Smooth muscle cell (in vitro differentiated cells): ENCODE data around the gene ATXN1. TPM values are rescaled to one million over a fixed set of nuclear protein-coding genes. Genes with fewer than 3 reads are reported as not detected.
A peak's percentile ranks its signal among the peaks of the same experiment; 100 is the strongest.

ENCODE experiments used
- DNase-seq: peaks from one replicate; lab custom pipeline; 2025; ENCODE audit not compliant: unreplicated experiment; lab: John Stamatoyannopoulos, UW
- H2AFZ ChIP-seq: fragments of 200-600 bp; sonication (generic); 2 replicates; pipeline ENCODE4 v1.6.0; 2016; ENCODE audit warnings: antibody characterized with exemption, low read depth, mild to moderate bottlenecking
- H3F3A ChIP-seq: fragments of 200-600 bp; sonication (generic); 2 replicates; pipeline ENCODE4 v1.6.0; 2017; ENCODE audit warnings: antibody characterized with exemption, low read depth
- H3K27ac ChIP-seq: fragments of 200-600 bp; sonication (generic); 2 replicates; pipeline ENCODE4 v1.5.1; 2016; ENCODE audit warnings: low read depth, mild to moderate bottlenecking
- H3K27me3 ChIP-seq: fragments of 200-600 bp; sonication (generic); 2 replicates; pipeline ENCODE4 v1.6.1; 2016; ENCODE audit warnings: low read depth, mild to moderate bottlenecking
- H3K36me3 ChIP-seq: fragments of 200-600 bp; sonication (generic); 2 replicates; pipeline ENCODE4 v1.5.1; 2016; ENCODE audit warnings: low read depth
- H3K4me1 ChIP-seq: fragments of 200-600 bp; sonication (generic); 2 replicates; pipeline ENCODE4 v1.5.1; 2016; ENCODE audit warnings: low read depth
- H3K4me2 ChIP-seq: fragments of 200-600 bp; sonication (generic); 2 replicates; pipeline ENCODE4 v1.6.0; 2016; ENCODE audit warnings: mild to moderate bottlenecking
- H3K4me3 ChIP-seq: fragments of 200-600 bp; sonication (generic); 2 replicates; pipeline ENCODE4 v1.5.1; 2016; ENCODE audit warnings: mild to moderate bottlenecking
- H3K79me2 ChIP-seq: fragments of 200-600 bp; sonication (generic); 2 replicates; pipeline ENCODE4 v1.6.0; 2016; ENCODE audit warnings: low read depth, mild to moderate bottlenecking
- H3K9ac ChIP-seq: fragments of 200-600 bp; sonication (generic); 2 replicates; pipeline ENCODE4 v1.6.0; 2016; ENCODE audit warnings: low read depth
- H3K9me3 ChIP-seq: fragments of 200-600 bp; sonication (generic); replicated peaks from 2 replicates; pipeline ENCODE4 v1.5.1; 2016; ENCODE audit warnings: low read depth
- H4K20me1 ChIP-seq: fragments of 200-600 bp; sonication (generic); 2 replicates; pipeline ENCODE4 v1.6.0; 2016; ENCODE audit warnings: low read depth
- WGBS: methylation state at CpG from one replicate; pipeline ENCODE4 v1.1.7; 2016; ENCODE audit warnings: low lambda C conversion rate; 5-methylcytosine and 5-hydroxymethylcytosine counted together
- polyA plus RNA-seq: library from polyadenylated mRNA; unstranded; fragments of >200 nt; fragmentation: Nextera tagmentation; extraction: Ambion mirVana; gene quantifications from 2 replicates; pipeline ENCODE4 v1.2.1, GENCODE V29; 2016
- total RNA-seq: library from RNA; depleted of rRNA; stranded (reverse); fragments of >200 nt; gene quantifications from 2 replicates; pipeline ENCODE4 v1.2.3, GENCODE V29; 2014
- TF ChIP-seq, protein P1 (sequence below): fragments of 200-600 bp; sonication (generic); IDR thresholded peaks from 2 replicates; pipeline ENCODE4 v1.5.1; 2017; ENCODE audit warnings: borderline replicate concordance, mild to moderate bottlenecking, antibody characterized with exemption; ENCODE audit not compliant: insufficient read depth, poor library complexity, severe bottlenecking

ATXN1 gene
- total and polyA plus RNA-seq, 2 experiments from 2014 or later = 17.9 to 40.6 TPM

DNA sequence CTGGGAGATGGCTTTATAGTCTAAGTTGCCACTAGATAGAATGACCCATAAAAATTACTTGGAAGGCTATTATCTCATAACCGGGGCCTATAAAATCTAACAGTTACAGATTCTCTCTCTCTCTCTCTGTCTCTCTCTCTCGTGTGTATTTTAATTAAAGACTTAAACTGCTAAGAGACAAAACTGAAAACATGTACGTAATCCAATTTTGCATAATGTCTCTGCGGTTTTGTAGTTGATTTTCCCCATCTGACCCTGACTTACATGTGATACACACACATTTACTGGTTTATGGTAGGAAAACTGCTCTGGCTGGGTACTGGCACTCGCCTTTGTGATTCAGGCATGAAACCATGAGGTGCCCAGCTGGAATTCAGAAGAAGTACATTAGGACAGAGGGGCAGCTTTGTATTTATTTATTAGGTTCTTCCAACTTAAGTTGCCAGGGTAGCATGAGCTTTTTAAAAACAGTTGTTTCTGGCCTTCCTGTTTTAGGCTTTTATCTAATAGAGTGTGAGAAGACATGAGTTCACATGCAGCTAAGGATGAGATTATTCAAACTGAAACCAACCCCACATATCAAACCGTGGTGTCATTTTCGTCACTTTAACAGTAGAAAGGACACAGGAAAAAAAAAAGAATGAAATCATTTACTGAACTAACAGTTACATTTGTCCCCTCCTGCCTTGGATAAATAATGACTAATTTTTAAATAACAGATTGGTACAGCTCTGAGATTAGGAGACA, 340.4 kb downstream of the ATXN1 start:
- no peak overlapping the region for H3K4me3 ChIP-seq

DNA sequence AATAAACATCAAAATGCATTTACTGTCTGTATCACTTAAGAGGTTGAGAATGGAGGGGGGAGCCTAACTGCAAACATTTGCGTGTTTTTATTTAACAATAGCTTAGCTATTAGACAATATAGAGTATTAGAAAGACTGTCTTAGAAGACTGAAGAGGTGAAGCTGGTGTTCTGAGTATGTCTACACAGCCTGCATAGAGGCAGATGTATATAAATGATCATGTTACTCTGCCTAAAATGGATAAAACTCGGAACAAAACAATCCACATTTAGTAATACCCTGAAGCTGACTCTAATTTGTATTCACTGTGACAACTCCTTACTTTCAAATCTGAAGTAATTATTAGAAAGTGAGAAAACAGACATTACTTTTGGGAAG, 340.9 kb downstream of the ATXN1 start:
- H3K27me3 ChIP-seq = no peaks in the 10 kb centered on the region
- TF ChIP-seq, protein P1, sequence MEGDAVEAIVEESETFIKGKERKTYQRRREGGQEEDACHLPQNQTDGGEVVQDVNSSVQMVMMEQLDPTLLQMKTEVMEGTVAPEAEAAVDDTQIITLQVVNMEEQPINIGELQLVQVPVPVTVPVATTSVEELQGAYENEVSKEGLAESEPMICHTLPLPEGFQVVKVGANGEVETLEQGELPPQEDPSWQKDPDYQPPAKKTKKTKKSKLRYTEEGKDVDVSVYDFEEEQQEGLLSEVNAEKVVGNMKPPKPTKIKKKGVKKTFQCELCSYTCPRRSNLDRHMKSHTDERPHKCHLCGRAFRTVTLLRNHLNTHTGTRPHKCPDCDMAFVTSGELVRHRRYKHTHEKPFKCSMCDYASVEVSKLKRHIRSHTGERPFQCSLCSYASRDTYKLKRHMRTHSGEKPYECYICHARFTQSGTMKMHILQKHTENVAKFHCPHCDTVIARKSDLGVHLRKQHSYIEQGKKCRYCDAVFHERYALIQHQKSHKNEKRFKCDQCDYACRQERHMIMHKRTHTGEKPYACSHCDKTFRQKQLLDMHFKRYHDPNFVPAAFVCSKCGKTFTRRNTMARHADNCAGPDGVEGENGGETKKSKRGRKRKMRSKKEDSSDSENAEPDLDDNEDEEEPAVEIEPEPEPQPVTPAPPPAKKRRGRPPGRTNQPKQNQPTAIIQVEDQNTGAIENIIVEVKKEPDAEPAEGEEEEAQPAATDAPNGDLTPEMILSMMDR = no peak
- no peak for DNase-seq
- H3K79me2 ChIP-seq = peaks cover 23% of the 10 kb centered on the region
- no peak overlapping the region for H3K4me2 ChIP-seq
- peak overlapping the region; percentile 76 for H3K27ac ChIP-seq
- H3K4me1 ChIP-seq = no peaks in the 10 kb centered on the region
- peaks cover 7% of the 10 kb centered on the region for H3F3A ChIP-seq
- H2AFZ ChIP-seq = no peak overlapping the region
- no peaks in the 10 kb centered on the region for H3K9me3 ChIP-seq
- H3K9ac ChIP-seq = peak overlapping the region; percentile 59
- 74% methylated on average over 2 of the region's 2 CpGs for WGBS
- peaks cover 21% of the 10 kb centered on the region for H4K20me1 ChIP-seq
- no peak overlapping the region for H3K4me3 ChIP-seq
- H3K36me3 ChIP-seq = no peaks in the 10 kb centered on the region

More for the DNA sequence above, 340.4 kb downstream of the ATXN1 start:
- DNase-seq = peak; percentile 2
- H3K27ac ChIP-seq = peak overlapping the region; percentile 76
- H3K4me2 ChIP-seq = peak overlapping the region; percentile 74
- no peaks in the 10 kb centered on the region for H3K4me1 ChIP-seq
- H3F3A ChIP-seq = peaks cover 6% of the 10 kb centered on the region
- peaks cover 23% of the 10 kb centered on the region for H3K79me2 ChIP-seq
- WGBS = 40% methylated on average over 7 of the region's 7 CpGs
- H3K27me3 ChIP-seq = no peaks in the 10 kb centered on the region
- peak overlapping the region; percentile 59 for H3K9ac ChIP-seq
- no peak overlapping the region for H2AFZ ChIP-seq
- H4K20me1 ChIP-seq = peaks cover 24% of the 10 kb centered on the region
- no peaks in the 10 kb centered on the region for H3K36me3 ChIP-seq
- no peaks in the 10 kb centered on the region for H3K9me3 ChIP-seq
- TF ChIP-seq, protein P1 = no peak

DNA sequence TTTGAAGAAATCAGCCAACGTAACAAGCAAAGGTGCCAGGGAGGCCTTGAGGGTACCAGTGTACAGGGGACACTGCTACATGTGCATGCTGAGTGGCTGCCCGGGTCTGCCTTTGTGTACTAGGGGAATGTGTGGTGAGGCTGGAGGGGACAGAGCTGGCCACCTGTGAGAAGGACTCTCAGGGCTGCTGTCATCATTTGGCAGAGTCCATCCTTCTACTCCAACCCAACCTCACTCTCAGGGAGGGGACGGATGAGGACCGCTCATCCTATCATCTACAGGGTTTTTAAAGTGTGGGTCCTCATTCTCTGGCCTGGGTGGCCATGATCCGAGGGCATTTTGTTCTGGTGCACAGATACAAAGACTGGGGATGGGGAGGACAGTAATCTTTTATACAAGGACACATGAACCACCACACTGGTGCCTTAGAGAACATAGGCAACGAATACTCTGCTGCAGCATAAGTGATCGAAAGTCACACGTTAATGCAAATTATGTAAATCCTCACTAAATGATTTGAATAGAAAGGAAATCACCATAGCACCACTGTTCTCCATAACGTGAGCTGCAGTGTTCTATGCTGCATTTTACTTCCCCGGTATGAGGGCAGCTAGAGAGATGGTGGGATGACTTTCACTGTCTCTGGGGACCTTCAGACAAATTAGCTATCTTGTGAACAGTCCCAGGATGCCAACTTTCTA, 341.5 kb downstream of the ATXN1 start:
- no peaks in the 10 kb centered on the region for H3K27me3 ChIP-seq
- H3K79me2 ChIP-seq = peaks cover 23% of the 10 kb centered on the region
- TF ChIP-seq, protein P1 = no peak
- no peaks in the 10 kb centered on the region for H3K9me3 ChIP-seq
- no peaks in the 10 kb centered on the region for H3K4me1 ChIP-seq
- H3K4me3 ChIP-seq = no peak overlapping the region
- no peak for DNase-seq
- no peak overlapping the region for H2AFZ ChIP-seq
- H3K27ac ChIP-seq = peak overlapping the region; percentile 76
- WGBS = 85% methylated on average over 10 of the region's 10 CpGs
- H3K9ac ChIP-seq = peak overlapping the region; percentile 59
- H4K20me1 ChIP-seq = peaks cover 21% of the 10 kb centered on the region
- H3K36me3 ChIP-seq = no peaks in the 10 kb centered on the region
- no peak overlapping the region for H3K4me2 ChIP-seq
- peaks cover 12% of the 10 kb centered on the region for H3F3A ChIP-seq

DNA sequence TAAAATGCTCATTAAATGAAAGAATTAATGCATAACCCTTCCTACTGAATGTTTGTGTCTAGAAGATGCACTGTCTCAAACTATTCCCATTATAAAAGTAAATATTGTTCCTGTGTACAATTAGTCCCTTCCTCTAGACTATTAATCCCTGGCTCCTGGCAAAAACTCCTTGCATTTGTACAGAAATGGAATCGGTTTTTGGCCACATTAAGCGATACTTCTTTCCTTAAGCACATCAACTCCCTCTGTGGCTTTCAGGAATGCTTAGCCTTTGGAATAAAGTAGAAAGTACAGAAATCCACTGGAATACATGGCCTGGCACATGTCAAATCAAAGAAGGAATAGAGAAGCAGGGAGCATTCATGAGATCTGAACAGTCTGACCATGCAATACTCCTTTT, 343.1 kb downstream of the ATXN1 start:
- Histone ChIP-seq H3F3A (peaks cover 19% of the 10 kb centered on the region), H3K4me2 (no peak overlapping the region), H3K36me3 (no peaks in the 10 kb centered on the region)

More for the DNA sequence above, 343.1 kb downstream of the ATXN1 start:
- H3K27me3 ChIP-seq = no peaks in the 10 kb centered on the region
- no peaks in the 10 kb centered on the region for H3K4me1 ChIP-seq
- H3K27ac ChIP-seq = no peak overlapping the region
- no peak for DNase-seq
- no peak overlapping the region for H3K4me3 ChIP-seq
- peaks cover 26% of the 10 kb centered on the region for H4K20me1 ChIP-seq
- WGBS = 77% methylated on average over 2 of the region's 2 CpGs
- H3K9ac ChIP-seq = no peak overlapping the region
- TF ChIP-seq, protein P1 = no peak
- H3K79me2 ChIP-seq = peaks cover 22% of the 10 kb centered on the region
- no peak overlapping the region for H2AFZ ChIP-seq
- no peaks in the 10 kb centered on the region for H3K9me3 ChIP-seq
